ENCODE data around the gene CACNG4.

The CACNG4 gene

GRCh38 chr17:66944351-66945146 is 20.0 kb upstream of the CACNG4 start:
- no peak for DNase-seq (ENCODE audit: low read depth in 3 of 3)

- no peak for DNase-seq (ENCODE audit: low read depth in 3 of 3)
Observed at GRCh38 chr17:66945147-66945835, 19.2 kb upstream of the CACNG4 start.

GRCh38 chr17:66946251-66946650 is 18.3 kb upstream of the CACNG4 start:
- no peak for DNase-seq (ENCODE audit: low read depth in 3 of 3)

GRCh38 chr17:66947311-66947710 is 17.2 kb upstream of the CACNG4 start:
- no peak for DNase-seq (ENCODE audit: low read depth in 3 of 3)

- DNase-seq (ENCODE audit: low read depth in 3 of 3), result no peak
Observed at GRCh38 chr17:66948061-66948750, 16.3 kb upstream of the CACNG4 start.

- no peak for DNase-seq (ENCODE audit: low read depth in 3 of 3)
Observed at GRCh38 chr17:66949501-66949900, 15.0 kb upstream of the CACNG4 start.

- DNase-seq (ENCODE audit: low read depth in 3 of 3), result no peak
Observed at GRCh38 chr17:66950325-66950724, 14.2 kb upstream of the CACNG4 start.

GRCh38 chr17:66950886-66951604 is 13.5 kb upstream of the CACNG4 start:
- no peak for DNase-seq (ENCODE audit: low read depth in 3 of 3)

GRCh38 chr17:66951605-66951953 is 12.9 kb upstream of the CACNG4 start:
- no peak for DNase-seq (ENCODE audit: low read depth in 3 of 3)

GRCh38 chr17:66952031-66952524 is 12.4 kb upstream of the CACNG4 start:
- no peak for DNase-seq (ENCODE audit: low read depth in 3 of 3)

GRCh38 chr17:66952681-66953629 is 11.6 kb upstream of the CACNG4 start:
- no peak for DNase-seq (ENCODE audit: low read depth in 3 of 3)

- DNase-seq (ENCODE audit: low read depth in 3 of 3), result no peak
Observed at GRCh38 chr17:66953630-66954020, 10.9 kb upstream of the CACNG4 start.

GRCh38 chr17:66954632-66955031 is 9.9 kb upstream of the CACNG4 start:
- DNase-seq (ENCODE audit: low read depth in 3 of 3), result no peak

GRCh38 chr17:66955821-66956220 is 8.7 kb upstream of the CACNG4 start:
- no peak for DNase-seq (ENCODE audit: low read depth in 3 of 3)

GRCh38 chr17:66956941-66957340 is 7.6 kb upstream of the CACNG4 start:
- no peak for DNase-seq (ENCODE audit: low read depth in 3 of 3)

- no peak for DNase-seq (ENCODE audit: low read depth in 3 of 3)
Observed at GRCh38 chr17:66957343-66957742, 7.2 kb upstream of the CACNG4 start.

- no peak for DNase-seq (ENCODE audit: low read depth in 3 of 3)
Observed at GRCh38 chr17:66957951-66958579, 6.4 kb upstream of the CACNG4 start.

- DNase-seq (ENCODE audit: low read depth in 3 of 3), result no peak
Observed at GRCh38 chr17:66959641-66960375, 4.7 kb upstream of the CACNG4 start.

GRCh38 chr17:66960613-66961012 is 3.9 kb upstream of the CACNG4 start:
- DNase-seq (ENCODE audit: low read depth in 3 of 3), result no peak

GRCh38 chr17:66963521-66963908 is 992 bp upstream of the CACNG4 start:
- DNase-seq (ENCODE audit: low read depth in 3 of 3), result no peak
